Lower leg skin (tissue), 3 donors: ENCODE results near the gene STEAP3.

Experiments used
- POLR2A ChIP-seq, 2 donors: fragments of 450-650 bp; IDR thresholded peaks; one replicate each; pipeline ENCODE4 v1.6.1; 2016 to 2017; ENCODE audit warnings: antibody characterized with exemption in 2 of 2, mild to moderate bottlenecking in 1 of 2, moderate library complexity in 1 of 2
- TF ChIP-seq, protein P1 (sequence below), 3 donors: fragments of 450-650 bp; IDR thresholded peaks; one replicate each; pipeline ENCODE4 v1.5.1; 2016; ENCODE audit warnings: antibody characterized with exemption in 3 of 3, mild to moderate bottlenecking in 3 of 3, moderate library complexity in 2 of 3

DNA sequence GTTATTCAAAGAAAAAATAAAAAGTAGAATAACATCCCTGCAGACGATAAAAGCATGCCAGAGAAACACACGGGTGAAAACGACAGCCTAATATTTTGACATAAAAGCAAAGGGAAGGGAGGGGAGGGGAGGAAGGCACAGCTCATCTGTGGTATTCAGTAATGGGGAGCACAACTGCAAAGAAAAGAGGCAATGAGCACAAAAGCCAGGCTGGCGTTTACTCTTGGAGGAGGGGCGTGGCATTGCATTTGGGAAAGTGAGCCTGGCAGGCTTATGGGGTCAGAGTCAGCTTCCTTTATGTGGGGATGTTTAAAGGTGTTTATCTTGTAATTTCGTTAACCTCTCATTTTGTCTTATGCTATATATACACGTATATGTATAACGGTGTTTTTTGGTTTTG, 53.2 kb downstream of the STEAP3 start:
- TF ChIP-seq, protein P1, sequence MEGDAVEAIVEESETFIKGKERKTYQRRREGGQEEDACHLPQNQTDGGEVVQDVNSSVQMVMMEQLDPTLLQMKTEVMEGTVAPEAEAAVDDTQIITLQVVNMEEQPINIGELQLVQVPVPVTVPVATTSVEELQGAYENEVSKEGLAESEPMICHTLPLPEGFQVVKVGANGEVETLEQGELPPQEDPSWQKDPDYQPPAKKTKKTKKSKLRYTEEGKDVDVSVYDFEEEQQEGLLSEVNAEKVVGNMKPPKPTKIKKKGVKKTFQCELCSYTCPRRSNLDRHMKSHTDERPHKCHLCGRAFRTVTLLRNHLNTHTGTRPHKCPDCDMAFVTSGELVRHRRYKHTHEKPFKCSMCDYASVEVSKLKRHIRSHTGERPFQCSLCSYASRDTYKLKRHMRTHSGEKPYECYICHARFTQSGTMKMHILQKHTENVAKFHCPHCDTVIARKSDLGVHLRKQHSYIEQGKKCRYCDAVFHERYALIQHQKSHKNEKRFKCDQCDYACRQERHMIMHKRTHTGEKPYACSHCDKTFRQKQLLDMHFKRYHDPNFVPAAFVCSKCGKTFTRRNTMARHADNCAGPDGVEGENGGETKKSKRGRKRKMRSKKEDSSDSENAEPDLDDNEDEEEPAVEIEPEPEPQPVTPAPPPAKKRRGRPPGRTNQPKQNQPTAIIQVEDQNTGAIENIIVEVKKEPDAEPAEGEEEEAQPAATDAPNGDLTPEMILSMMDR (IDR thresholded peaks at IDR 0.05), result no peak
- TF ChIP-seq POLR2A (IDR thresholded peaks at IDR 0.05), result no peak
